H1 (cell line): ENCODE measurements around the gene MMS22L. TPM values are rescaled to one million over a fixed set of nuclear protein-coding genes. Genes with fewer than 3 reads are reported as not detected.

Source experiments
- CTCF ChIA-PET: fragments of 300-600 bp; sonication (Branson Sonifier 250); formaldehyde crosslinking; loops from one replicate; lab custom pipeline; 2021; ENCODE audit not compliant: partially characterized antibody; lab: Charles Lee
- POLR2A ChIA-PET: fragments of 300-600 bp; sonication (Branson Sonifier 250); formaldehyde crosslinking; loops from one replicate; lab custom pipeline; 2021; ENCODE audit warnings: inconsistent platforms; ENCODE audit not compliant: partially characterized antibody; lab: Charles Lee
- DNase-seq, 2 experiments: peaks; one replicate each; pipeline versions ENCODE4 v3.0.0 to v3.0.0-alpha.2; 2010 to 2022; ENCODE audit warnings: low spot score in 2 of 2, low read depth in 1 of 2, mixed read lengths in 1 of 2
- FAIRE-seq: peaks from 2 replicates; lab custom pipeline; 2011; peaks lifted over from hg19 to GRCh38; lab: Jason Lieb, UNC
- H2AFZ ChIP-seq: 2 replicates; pipeline ENCODE4 v1.8.1; 2012; ENCODE audit warnings: low read length, inconsistent platforms
- H2AK5ac ChIP-seq: 2 replicates; pipeline ENCODE4 v1.6.1; 2013; ENCODE audit warnings: low read depth, low read length
- H2BK120ac ChIP-seq: replicated peaks from 2 replicates; pipeline ENCODE3; 2013; ENCODE audit warnings: low read depth, low read length, inconsistent platforms
- H2BK12ac ChIP-seq: 2 replicates; pipeline ENCODE4 v1.6.1; 2013; ENCODE audit warnings: low read depth, low read length
- H2BK15ac ChIP-seq: 2 replicates; pipeline ENCODE4 v1.6.1; 2013; ENCODE audit warnings: low read length
- H2BK20ac ChIP-seq: 2 replicates; pipeline ENCODE4 v1.6.1; 2013; ENCODE audit warnings: low read length
- H2BK5ac ChIP-seq: 2 replicates; pipeline ENCODE4 v1.6.1; 2013; ENCODE audit warnings: low read depth, low read length
- H3K14ac ChIP-seq: 2 replicates; pipeline ENCODE4 v1.6.1; 2013; ENCODE audit warnings: inconsistent platforms; ENCODE audit not compliant: insufficient read length
- H3K18ac ChIP-seq: 2 replicates; pipeline ENCODE4 v1.6.1; 2013; ENCODE audit warnings: low read length; ENCODE audit errors: extremely low read depth
- H3K23ac ChIP-seq: 2 replicates; pipeline ENCODE4 v1.6.1; 2013; ENCODE audit warnings: inconsistent platforms; ENCODE audit not compliant: insufficient read length
- H3K23me2 ChIP-seq: 2 replicates; pipeline ENCODE4 v1.6.1; 2013; ENCODE audit warnings: low read depth, low read length
- H3K27ac ChIP-seq: 2 replicates; pipeline ENCODE4 v1.6.1; 2011; ENCODE audit warnings: low read depth, low read length, inconsistent platforms
- H3K27me3 ChIP-seq, 4 experiments: replicated peaks in 1 of 4; 1 replicate in 1 of 4; 2 replicates in 3 of 4; pipeline versions ENCODE4 v1.6.1 to v1.8.1; 2011 to 2013; ENCODE audit warnings: low read length in 3 of 4, mild to moderate bottlenecking in 3 of 4, inconsistent platforms in 2 of 4, mixed read lengths in 2 of 4, moderate library complexity in 1 of 4; ENCODE audit not compliant: control insufficient read depth in 3 of 4, insufficient read depth in 3 of 4; ENCODE audit errors: extremely low read depth in 1 of 4
- H3K36me3 ChIP-seq, 4 experiments: 2 replicates each; pipeline versions ENCODE4 v1.6.1 to v1.8.1; 2011 to 2013; ENCODE audit warnings: mild to moderate bottlenecking in 4 of 4, low read length in 3 of 4, moderate library complexity in 2 of 4, control low read depth in 1 of 4, inconsistent platforms in 1 of 4; ENCODE audit not compliant: insufficient read depth in 4 of 4, control insufficient read depth in 2 of 4
- H3K4ac ChIP-seq: replicated peaks from 2 replicates; pipeline ENCODE3; 2013; ENCODE audit warnings: low read length, low read depth, mixed read lengths, inconsistent platforms; ENCODE audit not compliant: insufficient read length
- H3K4me1 ChIP-seq, 4 experiments: replicated peaks in 1 of 4; 1 replicate in 1 of 4; 2 replicates in 3 of 4; pipeline versions ENCODE4 v1.6.1 to v1.8.1; 2011 to 2013; ENCODE audit warnings: low read length in 3 of 4, inconsistent platforms in 2 of 4, mixed read lengths in 1 of 4; ENCODE audit not compliant: insufficient read depth in 4 of 4, control insufficient read depth in 3 of 4
- H3K4me2 ChIP-seq, 2 experiments: 2 replicates each; pipeline versions ENCODE4 v1.6.1 to v1.8.1; 2011 to 2013; ENCODE audit warnings: low read depth in 2 of 2, low read length in 2 of 2, control low read depth in 1 of 2, inconsistent platforms in 1 of 2, mild to moderate bottlenecking in 1 of 2; ENCODE audit not compliant: insufficient read depth in 1 of 2
- H3K4me3 ChIP-seq, 4 experiments: fragments of 200-600, 300-600 bp in 1 of 4; sonication (generic), shearing (Covaris generic), sonication (Bioruptor Twin) in 1 of 4; 2 replicates each; pipeline versions ENCODE4 v1.5.1 to v1.8.1; 2011 to 2016; ENCODE audit warnings: low read length in 4 of 4, low read depth in 3 of 4, control low read depth in 2 of 4, inconsistent platforms in 2 of 4, mild to moderate bottlenecking in 2 of 4, mixed read lengths in 1 of 4, moderate library complexity in 1 of 4; ENCODE audit not compliant: insufficient read depth in 2 of 4; ENCODE audit errors: extremely low read depth in 1 of 4
- H3K56ac ChIP-seq: replicated peaks from 2 replicates; pipeline ENCODE3; 2013; ENCODE audit warnings: low read depth, mild to moderate bottlenecking, mixed read lengths, low read length, inconsistent platforms; ENCODE audit not compliant: insufficient read length
- H3K79me1 ChIP-seq: 2 replicates; pipeline ENCODE4 v1.6.1; 2013; ENCODE audit warnings: low read depth, low read length, control low read depth
- H3K79me2 ChIP-seq, 2 experiments: 2 replicates each; pipeline versions ENCODE4 v1.6.1 to v1.8.1; 2012 to 2013; ENCODE audit warnings: low read length in 2 of 2, mild to moderate bottlenecking in 2 of 2, inconsistent platforms in 1 of 2; ENCODE audit not compliant: insufficient read depth in 2 of 2, control insufficient read depth in 1 of 2
- H3K9ac ChIP-seq, 4 experiments: replicated peaks in 1 of 4; 1 replicate in 1 of 4; 2 replicates in 3 of 4; pipeline versions ENCODE4 v1.6.1 to v1.8.1; 2011 to 2013; ENCODE audit warnings: low read depth in 3 of 4, low read length in 3 of 4, control low read depth in 2 of 4, mild to moderate bottlenecking in 2 of 4, moderate library complexity in 2 of 4, inconsistent platforms in 1 of 4; ENCODE audit errors: extremely low read depth in 1 of 4
- H3K9me3 ChIP-seq, 2 experiments: 2 replicates each; pipeline versions ENCODE4 v1.6.1 to v1.8.1; 2012 to 2013; ENCODE audit warnings: mild to moderate bottlenecking in 2 of 2, moderate library complexity in 2 of 2, control low read depth in 1 of 2, inconsistent platforms in 1 of 2, low read depth in 1 of 2, low read length in 1 of 2, mixed read lengths in 1 of 2; ENCODE audit not compliant: insufficient read depth in 2 of 2
- H4K20me1 ChIP-seq, 2 experiments: replicated peaks in 1 of 2; 2 replicates each; pipeline versions ENCODE3 to v1.8.1; 2011 to 2013; ENCODE audit warnings: inconsistent platforms in 2 of 2, low read length in 2 of 2, mild to moderate bottlenecking in 1 of 2; ENCODE audit not compliant: insufficient read depth in 2 of 2, control insufficient read depth in 1 of 2
- H4K5ac ChIP-seq: 2 replicates; pipeline ENCODE4 v1.6.1; 2013; ENCODE audit warnings: low read length, low read depth, mixed read lengths, inconsistent platforms; ENCODE audit not compliant: insufficient read length
- H4K8ac ChIP-seq: 2 replicates; pipeline ENCODE4 v1.8.0; 2013; ENCODE audit warnings: mild to moderate bottlenecking, moderate library complexity, low read length, inconsistent platforms; ENCODE audit not compliant: insufficient read depth; ENCODE audit errors: extremely low read depth
- H4K91ac ChIP-seq: replicated peaks from 2 replicates; pipeline ENCODE3; 2013; ENCODE audit warnings: low read length, mixed read lengths, inconsistent platforms; ENCODE audit not compliant: insufficient read length
- BACH1 ChIP-seq: IDR thresholded peaks from 2 replicates; pipeline ENCODE4 v1.6.1; 2012; ENCODE audit warnings: low read length, improper control_type of control experiment
- CHD1 ChIP-seq: IDR thresholded peaks from 2 replicates; pipeline ENCODE4 v1.6.1; 2012; ENCODE audit warnings: low read depth, low read length, improper control_type of control experiment
- RFX5 ChIP-seq: IDR thresholded peaks from 2 replicates; pipeline ENCODE4 v1.6.1; 2011; ENCODE audit warnings: low read depth, low read length, improper control_type of control experiment, borderline replicate concordance
- RNF2 ChIP-seq: fragments of 200-900, 300-1000 bp; sonication (generic); IDR thresholded peaks from 2 replicates; pipeline ENCODE4 v1.7.1; 2016; ENCODE audit warnings: borderline replicate concordance, low read depth, mild to moderate bottlenecking, antibody characterized with exemption, low read length; ENCODE audit not compliant: poor library complexity, severe bottlenecking; ENCODE audit errors: missing control alignments
- RXRA ChIP-seq: IDR thresholded peaks from 2 replicates; pipeline ENCODE4 v1.6.1; 2011; ENCODE audit warnings: low read depth, mild to moderate bottlenecking, low read length, moderate library complexity; ENCODE audit not compliant: insufficient read depth
- WGBS, 2 experiments: shearing (Covaris generic) in 1 of 2; methylation state at CpG; one replicate each; pipeline versions ENCODE4 v1.1.6 to v1.1.7; 2013 to 2015; ENCODE audit warnings: low lambda C conversion rate in 2 of 2, mixed read lengths in 2 of 2, inconsistent platforms in 1 of 2, low coverage in 1 of 2, missing lambda C conversion rate in 1 of 2; ENCODE audit not compliant: insufficient replicate concordance in 2 of 2, insufficient coverage in 1 of 2, insufficient read length in 1 of 2; ENCODE audit errors: extremely low coverage in 1 of 2, missing lambda C conversion rate in 1 of 2; 5-methylcytosine and 5-hydroxymethylcytosine counted together
- polyA plus RNA-seq, 7 experiments: library from polyadenylated mRNA; depleted of rRNA in 3 of 7; stranded (reverse) in 5 of 7; unstranded in 2 of 7; fragments of >200 nt in 5 of 7; fragments of 200-250 nt in 2 of 7; gene quantifications; 1 replicate in 5 of 7; 2 replicates in 1 of 7; 4 replicates in 1 of 7; pipeline versions ENCODE4 v1.2.1 to v1.2.3, GENCODE V29; 2011 to 2013; ENCODE audit warnings: missing spikeins in 2 of 7, mixed read lengths in 2 of 7
- total RNA-seq: library from RNA; stranded (reverse); fragmentation: NEBNext Ultra II Directional; extraction: Animal tissue kit (Norgen Biotek cat#: 25700); gene quantifications from 2 replicates; pipeline ENCODE4 v1.2.1, GENCODE V29; 2021
- TF ChIP-seq, protein P1 (sequence below): IDR thresholded peaks from 2 replicates; pipeline ENCODE4 v1.6.1; 2011; ENCODE audit warnings: low read depth, mild to moderate bottlenecking, low read length; ENCODE audit not compliant: insufficient read depth
- TF ChIP-seq, protein P2 (sequence below): IDR thresholded peaks from 2 replicates; pipeline ENCODE4 v1.6.1; 2012; ENCODE audit warnings: inconsistent platforms
- TF ChIP-seq, protein P3 (sequence below): IDR thresholded peaks from 2 replicates; pipeline ENCODE4 v1.6.1; 2011; ENCODE audit warnings: low read length, improper control_type of control experiment
- TF ChIP-seq, protein P4 (sequence below), 3 experiments: IDR thresholded peaks; 1 replicate in 2 of 3; 2 replicates in 1 of 3; pipeline versions ENCODE4 v1.5.1 to v1.6.1; 2011; ENCODE audit warnings: low read length in 3 of 3, mild to moderate bottlenecking in 3 of 3, inconsistent platforms in 2 of 3, low read depth in 1 of 3, moderate library complexity in 1 of 3; ENCODE audit not compliant: insufficient read depth in 1 of 3; ENCODE audit errors: control extremely low read depth in 1 of 3

The MMS22L gene
- total and polyA plus RNA-seq, 2 of the 8 experiments (the other 6 are each of a cell fraction or from before 2014, with no cell fraction given), result 11.1 to 32.6 TPM

DNA sequence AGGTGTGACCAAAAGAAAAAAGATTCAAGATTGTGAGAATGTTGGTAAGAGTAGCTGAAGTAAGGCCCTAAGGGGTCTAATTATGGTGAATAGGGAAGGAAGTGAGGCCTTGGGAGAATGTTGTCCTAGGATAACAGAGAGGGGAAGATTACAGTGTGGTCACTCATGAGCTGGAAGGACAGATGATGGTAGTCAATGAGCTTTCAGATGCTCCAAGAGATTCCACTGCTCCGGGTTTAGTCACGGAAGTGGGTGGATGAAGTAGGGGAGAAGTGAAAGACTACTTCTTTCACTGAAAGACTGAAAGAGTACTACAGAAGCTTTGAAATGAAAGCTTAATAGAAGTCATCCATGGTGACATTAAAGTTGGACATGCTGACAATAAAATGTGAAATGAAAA lies 108.5 kb downstream of the MMS22L start:
- Histone ChIP-seq H2BK5ac (no peak overlapping the region), H3K4me3 (no peak overlapping the region), H2AK5ac (no peak overlapping the region), H3K4me1 (no peaks in the 10 kb centered on the region), H2BK12ac (no peak overlapping the region), H4K8ac (no peak overlapping the region), H3K18ac (no peak overlapping the region), H2BK15ac (no peak overlapping the region), H4K5ac (no peak overlapping the region), H2BK120ac (no peak overlapping the region), H3K9me3 (no peaks in the 10 kb centered on the region; a peak in 1 of 4 replicates), H3K4ac (no peak overlapping the region), H3K36me3 (peaks cover 0 to 28% (median 3%) of the 10 kb centered on the region in 4 experiments; a peak in 4 of 8 replicates), H3K27me3 (no peaks in the 10 kb centered on the region), H3K27ac (no peak overlapping the region), H3K23me2 (no peaks in the 10 kb centered on the region), H4K91ac (no peak overlapping the region), H3K79me2 (no peaks in the 10 kb centered on the region), H3K14ac (no peak overlapping the region), H2BK20ac (no peak overlapping the region), H2AFZ (no peak overlapping the region), H3K79me1 (no peaks in the 10 kb centered on the region), H3K4me2 (no peak overlapping the region), H3K56ac (no peak overlapping the region), H4K20me1 (no peaks in the 10 kb centered on the region), H3K23ac (no peak overlapping the region), H3K9ac (no peak overlapping the region)
- ChIA-PET POLR2A (no interaction called here), CTCF (interaction anchor here (0.6 to 0.9 kb wide), 2 partner anchors 12 to 91 kb away, joined by 3 read pairs; no protein-coding TSS in a partner anchor)
- DNase-seq (no peak), FAIRE-seq (no peak)
- 96% methylated on average over 2 of the region's 2 CpGs; no CpG with 5 or more reads in 1 of the 2 experiments for WGBS, 2 experiments
- TF ChIP-seq, protein P1, sequence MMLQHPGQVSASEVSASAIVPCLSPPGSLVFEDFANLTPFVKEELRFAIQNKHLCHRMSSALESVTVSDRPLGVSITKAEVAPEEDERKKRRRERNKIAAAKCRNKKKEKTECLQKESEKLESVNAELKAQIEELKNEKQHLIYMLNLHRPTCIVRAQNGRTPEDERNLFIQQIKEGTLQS, result no peak
- TF ChIP-seq, protein P2, sequence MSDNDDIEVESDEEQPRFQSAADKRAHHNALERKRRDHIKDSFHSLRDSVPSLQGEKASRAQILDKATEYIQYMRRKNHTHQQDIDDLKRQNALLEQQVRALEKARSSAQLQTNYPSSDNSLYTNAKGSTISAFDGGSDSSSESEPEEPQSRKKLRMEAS, result no peak
- TF ChIP-seq RFX5 (no peak), RNF2 (no peak), CHD1 (no peak), BACH1 (no peak), RXRA (no peak)
- TF ChIP-seq, protein P3, sequence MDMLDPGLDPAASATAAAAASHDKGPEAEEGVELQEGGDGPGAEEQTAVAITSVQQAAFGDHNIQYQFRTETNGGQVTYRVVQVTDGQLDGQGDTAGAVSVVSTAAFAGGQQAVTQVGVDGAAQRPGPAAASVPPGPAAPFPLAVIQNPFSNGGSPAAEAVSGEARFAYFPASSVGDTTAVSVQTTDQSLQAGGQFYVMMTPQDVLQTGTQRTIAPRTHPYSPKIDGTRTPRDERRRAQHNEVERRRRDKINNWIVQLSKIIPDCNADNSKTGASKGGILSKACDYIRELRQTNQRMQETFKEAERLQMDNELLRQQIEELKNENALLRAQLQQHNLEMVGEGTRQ, result no peak
- TF ChIP-seq, protein P4, sequence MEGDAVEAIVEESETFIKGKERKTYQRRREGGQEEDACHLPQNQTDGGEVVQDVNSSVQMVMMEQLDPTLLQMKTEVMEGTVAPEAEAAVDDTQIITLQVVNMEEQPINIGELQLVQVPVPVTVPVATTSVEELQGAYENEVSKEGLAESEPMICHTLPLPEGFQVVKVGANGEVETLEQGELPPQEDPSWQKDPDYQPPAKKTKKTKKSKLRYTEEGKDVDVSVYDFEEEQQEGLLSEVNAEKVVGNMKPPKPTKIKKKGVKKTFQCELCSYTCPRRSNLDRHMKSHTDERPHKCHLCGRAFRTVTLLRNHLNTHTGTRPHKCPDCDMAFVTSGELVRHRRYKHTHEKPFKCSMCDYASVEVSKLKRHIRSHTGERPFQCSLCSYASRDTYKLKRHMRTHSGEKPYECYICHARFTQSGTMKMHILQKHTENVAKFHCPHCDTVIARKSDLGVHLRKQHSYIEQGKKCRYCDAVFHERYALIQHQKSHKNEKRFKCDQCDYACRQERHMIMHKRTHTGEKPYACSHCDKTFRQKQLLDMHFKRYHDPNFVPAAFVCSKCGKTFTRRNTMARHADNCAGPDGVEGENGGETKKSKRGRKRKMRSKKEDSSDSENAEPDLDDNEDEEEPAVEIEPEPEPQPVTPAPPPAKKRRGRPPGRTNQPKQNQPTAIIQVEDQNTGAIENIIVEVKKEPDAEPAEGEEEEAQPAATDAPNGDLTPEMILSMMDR (IDR thresholded peaks at IDR 0.05; ENCODE audit: control extremely low read depth in 1 of 3, insufficient read depth in 1 of 3, low read depth in 1 of 3, low read length in 3 of 3), result no peak
